Neural cell (in vitro differentiated cells): ENCODE measurements around the gene KLK8.

ENCODE experiments used
- SMC3 ChIP-seq: fragments of 450-650 bp; conservative IDR thresholded peaks from 2 replicates; pipeline ENCODE4 v1.6.1; 2014; ENCODE audit warnings: antibody characterized with exemption, mild to moderate bottlenecking, moderate library complexity; ENCODE audit not compliant: poor library complexity
- TF ChIP-seq, protein P1 (sequence below): fragments of 450-650 bp; IDR thresholded peaks from 2 replicates; pipeline ENCODE4 v1.5.1; 2014; ENCODE audit warnings: antibody characterized with exemption, mild to moderate bottlenecking, moderate library complexity; ENCODE audit not compliant: poor library complexity, severe bottlenecking
- TF ChIP-seq, protein P2 (sequence below): IDR thresholded peaks from 2 replicates; pipeline ENCODE4 v1.6.1; 2012; ENCODE audit warnings: borderline replicate concordance

DNA sequence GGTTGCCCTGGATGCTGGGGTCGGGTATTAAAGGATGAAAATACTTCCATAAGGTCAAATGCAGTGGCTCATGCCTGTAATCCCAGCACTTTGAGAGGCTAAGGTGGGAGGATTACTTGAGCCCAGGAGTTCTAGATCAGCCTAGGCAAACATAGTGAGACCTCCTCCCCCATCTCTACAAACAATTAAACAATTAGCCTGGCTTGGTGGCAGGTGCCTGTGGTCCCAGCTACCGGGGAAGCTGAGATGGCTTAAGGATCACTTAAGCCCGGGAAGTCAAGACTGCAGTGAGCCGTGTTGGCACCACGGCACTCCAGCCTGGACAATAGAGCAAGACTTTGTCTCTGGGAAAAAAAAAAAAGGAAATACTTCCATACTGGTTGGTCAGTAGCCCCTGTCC, 23.5 kb upstream of the KLK8 start:
- TF ChIP-seq, protein P1, sequence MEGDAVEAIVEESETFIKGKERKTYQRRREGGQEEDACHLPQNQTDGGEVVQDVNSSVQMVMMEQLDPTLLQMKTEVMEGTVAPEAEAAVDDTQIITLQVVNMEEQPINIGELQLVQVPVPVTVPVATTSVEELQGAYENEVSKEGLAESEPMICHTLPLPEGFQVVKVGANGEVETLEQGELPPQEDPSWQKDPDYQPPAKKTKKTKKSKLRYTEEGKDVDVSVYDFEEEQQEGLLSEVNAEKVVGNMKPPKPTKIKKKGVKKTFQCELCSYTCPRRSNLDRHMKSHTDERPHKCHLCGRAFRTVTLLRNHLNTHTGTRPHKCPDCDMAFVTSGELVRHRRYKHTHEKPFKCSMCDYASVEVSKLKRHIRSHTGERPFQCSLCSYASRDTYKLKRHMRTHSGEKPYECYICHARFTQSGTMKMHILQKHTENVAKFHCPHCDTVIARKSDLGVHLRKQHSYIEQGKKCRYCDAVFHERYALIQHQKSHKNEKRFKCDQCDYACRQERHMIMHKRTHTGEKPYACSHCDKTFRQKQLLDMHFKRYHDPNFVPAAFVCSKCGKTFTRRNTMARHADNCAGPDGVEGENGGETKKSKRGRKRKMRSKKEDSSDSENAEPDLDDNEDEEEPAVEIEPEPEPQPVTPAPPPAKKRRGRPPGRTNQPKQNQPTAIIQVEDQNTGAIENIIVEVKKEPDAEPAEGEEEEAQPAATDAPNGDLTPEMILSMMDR = no peak
- TF ChIP-seq, protein P2, sequence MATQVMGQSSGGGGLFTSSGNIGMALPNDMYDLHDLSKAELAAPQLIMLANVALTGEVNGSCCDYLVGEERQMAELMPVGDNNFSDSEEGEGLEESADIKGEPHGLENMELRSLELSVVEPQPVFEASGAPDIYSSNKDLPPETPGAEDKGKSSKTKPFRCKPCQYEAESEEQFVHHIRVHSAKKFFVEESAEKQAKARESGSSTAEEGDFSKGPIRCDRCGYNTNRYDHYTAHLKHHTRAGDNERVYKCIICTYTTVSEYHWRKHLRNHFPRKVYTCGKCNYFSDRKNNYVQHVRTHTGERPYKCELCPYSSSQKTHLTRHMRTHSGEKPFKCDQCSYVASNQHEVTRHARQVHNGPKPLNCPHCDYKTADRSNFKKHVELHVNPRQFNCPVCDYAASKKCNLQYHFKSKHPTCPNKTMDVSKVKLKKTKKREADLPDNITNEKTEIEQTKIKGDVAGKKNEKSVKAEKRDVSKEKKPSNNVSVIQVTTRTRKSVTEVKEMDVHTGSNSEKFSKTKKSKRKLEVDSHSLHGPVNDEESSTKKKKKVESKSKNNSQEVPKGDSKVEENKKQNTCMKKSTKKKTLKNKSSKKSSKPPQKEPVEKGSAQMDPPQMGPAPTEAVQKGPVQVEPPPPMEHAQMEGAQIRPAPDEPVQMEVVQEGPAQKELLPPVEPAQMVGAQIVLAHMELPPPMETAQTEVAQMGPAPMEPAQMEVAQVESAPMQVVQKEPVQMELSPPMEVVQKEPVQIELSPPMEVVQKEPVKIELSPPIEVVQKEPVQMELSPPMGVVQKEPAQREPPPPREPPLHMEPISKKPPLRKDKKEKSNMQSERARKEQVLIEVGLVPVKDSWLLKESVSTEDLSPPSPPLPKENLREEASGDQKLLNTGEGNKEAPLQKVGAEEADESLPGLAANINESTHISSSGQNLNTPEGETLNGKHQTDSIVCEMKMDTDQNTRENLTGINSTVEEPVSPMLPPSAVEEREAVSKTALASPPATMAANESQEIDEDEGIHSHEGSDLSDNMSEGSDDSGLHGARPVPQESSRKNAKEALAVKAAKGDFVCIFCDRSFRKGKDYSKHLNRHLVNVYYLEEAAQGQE = no peak
- no peak for TF ChIP-seq SMC3
